DND-41 (cell line): Measurements from ENCODE around the gene IL17RE.
"Not testable (repeated sequence)": the region's sequence is repeated elsewhere in the genome, so short reads cannot be mapped to it uniquely, and the experiment has no call there.

ENCODE experiments used
- ATAC-seq: fragments of 200-7000 bp; cut with Tn5 transposase; 3 replicates; pipeline ENCODE4 v1.9.1; 2021; ENCODE audit warnings: low read depth; ENCODE audit not compliant: insufficient read depth
- DNase-seq: peaks from one replicate; pipeline ENCODE4 v3.0.0-alpha.2; 2020
- H2AFZ ChIP-seq: 2 replicates; pipeline ENCODE4 v1.6.0; 2012; ENCODE audit warnings: low read depth, low read length
- H3K27ac ChIP-seq: 2 replicates; pipeline ENCODE4 v1.5.1; 2012; ENCODE audit warnings: low read length, inconsistent platforms
- H3K27me3 ChIP-seq: fragments of 200-600 bp; sonication (generic); 2 replicates; pipeline ENCODE4 v1.6.0; 2012; ENCODE audit warnings: low read length, mild to moderate bottlenecking, inconsistent platforms; ENCODE audit not compliant: insufficient read depth, poor library complexity
- H3K36me3 ChIP-seq: 2 replicates; pipeline ENCODE4 v1.5.1; 2012; ENCODE audit warnings: low read length, inconsistent platforms; ENCODE audit not compliant: insufficient read depth
- H3K4me1 ChIP-seq: 2 replicates; pipeline ENCODE4 v1.5.1; 2012; ENCODE audit warnings: mild to moderate bottlenecking, low read length; ENCODE audit not compliant: insufficient read depth
- H3K4me2 ChIP-seq: 2 replicates; pipeline ENCODE4 v1.6.0; 2012; ENCODE audit warnings: mild to moderate bottlenecking, moderate library complexity, low read length, inconsistent platforms; ENCODE audit not compliant: insufficient read depth
- H3K4me3 ChIP-seq, 2 experiments: fragments of 200-600 bp in 1 of 2; shearing (Covaris generic) in 1 of 2; 2 replicates each; pipeline ENCODE4 v1.5.1; 2012 to 2016; ENCODE audit warnings: inconsistent platforms in 2 of 2, low read length in 2 of 2, mild to moderate bottlenecking in 2 of 2, low read depth in 1 of 2, moderate library complexity in 1 of 2
- H3K79me2 ChIP-seq: 2 replicates; pipeline ENCODE4 v1.6.0; 2012; ENCODE audit warnings: low read length, inconsistent platforms; ENCODE audit not compliant: insufficient read depth
- H3K9ac ChIP-seq: 2 replicates; pipeline ENCODE4 v1.6.0; 2012; ENCODE audit warnings: low read depth, mild to moderate bottlenecking, inconsistent platforms, low read length, moderate library complexity
- H3K9me3 ChIP-seq: 2 replicates; pipeline ENCODE4 v1.5.1; 2012; ENCODE audit warnings: low read length, moderate library complexity, mild to moderate bottlenecking, inconsistent platforms; ENCODE audit not compliant: insufficient read depth, severe bottlenecking
- H4K20me1 ChIP-seq: 2 replicates; pipeline ENCODE4 v1.6.0; 2012; ENCODE audit warnings: low read length; ENCODE audit not compliant: insufficient read depth
- CTCF ChIP-seq: IDR thresholded peaks from 2 replicates; pipeline ENCODE4 v1.5.1; 2012; ENCODE audit warnings: borderline replicate concordance, low read length, moderate library complexity, mild to moderate bottlenecking; ENCODE audit not compliant: poor library complexity, severe bottlenecking; ENCODE audit errors: extremely low read depth
- EZH2 ChIP-seq: IDR thresholded peaks from 3 replicates; pipeline ENCODE4 v1.6.1; 2012; ENCODE audit warnings: borderline replicate concordance, low read depth, mild to moderate bottlenecking, moderate library complexity, low read length, inconsistent platforms; ENCODE audit not compliant: severe bottlenecking

IL17RE gene

GRCh38 chr3:9935966-9936510 lies 33.4 kb downstream of the IL17RE start:
- Histone ChIP-seq H3K27me3 (no peaks in the 10 kb centered on the region), H3K4me3 (no peak overlapping the region), H4K20me1 (no peaks in the 10 kb centered on the region), H3K79me2 (peaks cover 12% of the 10 kb centered on the region), H3K27ac (no peak overlapping the region), H2AFZ (no peak overlapping the region), H3K36me3 (peaks cover 19% of the 10 kb centered on the region), H3K9me3 (no peaks in the 10 kb centered on the region), H3K4me1 (peaks cover 40% of the 10 kb centered on the region), H3K9ac (no peak overlapping the region), H3K4me2 (0 out of 2 replicates have a peak overlapping the region, but pooled peaks have one; percentile 94)
- no peak for ATAC-seq
- no peak for DNase-seq
- TF ChIP-seq CTCF: no peak
- no peak for TF ChIP-seq EZH2

GRCh38 chr3:9937486-9938238 lies 35.0 kb downstream of the IL17RE start:
- H3K36me3 ChIP-seq: peaks cover 23% of the 10 kb centered on the region
- no peak overlapping the region for H3K27ac ChIP-seq
- H3K27me3 ChIP-seq: no peaks in the 10 kb centered on the region
- no peak overlapping the region for H3K9ac ChIP-seq
- peaks cover 12% of the 10 kb centered on the region for H3K79me2 ChIP-seq
- no peaks in the 10 kb centered on the region for H4K20me1 ChIP-seq
- no peak overlapping the region for H3K4me3 ChIP-seq
- H2AFZ ChIP-seq: no peak overlapping the region
- no peak for DNase-seq
- no peak overlapping the region for H3K4me2 ChIP-seq
- peaks cover 31% of the 10 kb centered on the region for H3K4me1 ChIP-seq
- ATAC-seq: no peak
- TF ChIP-seq CTCF (no peak), EZH2 (no peak)
- H3K9me3 ChIP-seq: no peaks in the 10 kb centered on the region

GRCh38 chr3:9938966-9939365 lies 36.3 kb downstream of the IL17RE start:
- H4K20me1 ChIP-seq: no peaks in the 10 kb centered on the region
- H3K4me2 ChIP-seq: no peak overlapping the region
- H3K36me3 ChIP-seq: peaks cover 26% of the 10 kb centered on the region
- H3K9ac ChIP-seq: no peak overlapping the region
- no peaks in the 10 kb centered on the region for H3K9me3 ChIP-seq
- peaks cover 11% of the 10 kb centered on the region for H3K79me2 ChIP-seq
- peaks cover 22% of the 10 kb centered on the region for H3K4me1 ChIP-seq
- no peak overlapping the region for H3K27ac ChIP-seq
- no peak for ATAC-seq
- no peak overlapping the region for H3K4me3 ChIP-seq
- no peak for TF ChIP-seq EZH2
- TF ChIP-seq CTCF: no peak
- H3K27me3 ChIP-seq: no peaks in the 10 kb centered on the region
- H2AFZ ChIP-seq: no peak overlapping the region
- no peak for DNase-seq

- H2AFZ ChIP-seq, H3K4me2 ChIP-seq, H3K27ac ChIP-seq, H4K20me1 ChIP-seq, ATAC-seq, H3K4me3 ChIP-seq, H3K9me3 ChIP-seq, H3K79me2 ChIP-seq, H3K27me3 ChIP-seq, DNase-seq, H3K9ac ChIP-seq: not testable (repeated sequence)
- Histone ChIP-seq H3K4me1 (peaks cover 13% of the 10 kb centered on the region), H3K36me3 (peaks cover 28% of the 10 kb centered on the region)
Observed at GRCh38 chr3:9939906-9940305, 37.3 kb downstream of the IL17RE start.
